Sigmoid colon (tissue), 7 donors: Measurements from ENCODE around the gene SEMA6B. TPM values are rescaled to one million over a fixed set of nuclear protein-coding genes. Genes with fewer than 3 reads are reported as not detected.
"Not testable (repeated sequence)": the region's sequence is repeated elsewhere in the genome, so short reads cannot be mapped to it uniquely, and the experiment has no call there.

ENCODE experiments used
- DNase-seq: peaks from one replicate; pipeline ENCODE4 v3.0.0-alpha.2; 2019
- H3K27ac ChIP-seq, 4 donors: fragments of 200-600 bp; sonication (generic); one replicate each; pipeline ENCODE4 v1.5.1; 2016 to 2019; ENCODE audit warnings: mild to moderate bottlenecking in 1 of 4
- H3K27me3 ChIP-seq, 3 donors: fragments of 200-600 bp; sonication (generic); one replicate each; pipeline ENCODE4 v1.5.1; 2019; ENCODE audit warnings: mild to moderate bottlenecking in 1 of 3
- H3K36me3 ChIP-seq, 4 donors: fragments of 200-600 bp; sonication (generic); one replicate each; pipeline ENCODE4 v1.5.1; 2016 to 2019
- H3K4me1 ChIP-seq, 4 donors: fragments of 200-600 bp; sonication (generic); one replicate each; pipeline ENCODE4 v1.5.1; 2017 to 2019
- H3K4me3 ChIP-seq, 4 donors: fragments of 200-600 bp; sonication (generic); one replicate each; pipeline ENCODE4 v1.5.1; 2017 to 2019; ENCODE audit warnings: mild to moderate bottlenecking in 2 of 4, moderate library complexity in 1 of 4
- H3K9me3 ChIP-seq, 4 donors: fragments of 200-600 bp in 3 of 4; sonication (generic) in 3 of 4; one replicate each; pipeline versions ENCODE4 v1.5.1 to v1.6.1; 2013 to 2019
- CTCF ChIP-seq, 4 experiments: fragments of 450-650 bp in 3 of 4; fragments of 200-600 bp in 1 of 4; IDR thresholded peaks; one replicate each; pipeline ENCODE4 v1.5.1; 2016 to 2019; ENCODE audit warnings: antibody characterized with exemption in 4 of 4, mild to moderate bottlenecking in 3 of 4, moderate library complexity in 2 of 4
- EP300 ChIP-seq, 4 donors: sonication (generic); formaldehyde crosslinking; IDR thresholded peaks; one replicate each; pipeline ENCODE4 v1.6.1; 2017; ENCODE audit warnings: antibody characterized with exemption in 4 of 4
- POLR2A ChIP-seq, 2 donors: fragments of 450-650 bp; IDR thresholded peaks; one replicate each; pipeline ENCODE4 v1.6.1; 2016; ENCODE audit warnings: antibody characterized with exemption in 2 of 2, mild to moderate bottlenecking in 2 of 2, moderate library complexity in 2 of 2
- POLR2AphosphoS5 ChIP-seq, 4 donors: sonication (generic); formaldehyde crosslinking; IDR thresholded peaks; one replicate each; pipeline ENCODE4 v1.6.1; 2017; ENCODE audit warnings: antibody characterized with exemption in 4 of 4
- WGBS, 2 donors: extraction: QIAGEN DNeasy Blood & Tissue Kit; methylation state at CpG; one replicate each; pipeline ENCODE4 v1.1.7; 2013; 5-methylcytosine and 5-hydroxymethylcytosine counted together
- intact Hi-C: fragments of 100-400 bp; cut with DNase I; formaldehyde crosslinking; loops from one replicate; pipeline ENCODE4 v1.15.1; 2023
- polyA plus RNA-seq, 3 donors: library from polyadenylated mRNA; stranded (reverse); fragments of 200-250 nt; gene quantifications; one replicate each; pipeline ENCODE4 v1.2.3, GENCODE V29; 2013
- total RNA-seq, 4 donors: library from RNA; depleted of rRNA; stranded (reverse); fragments of >200 nt; gene quantifications; one replicate each; pipeline ENCODE4 v1.1.0, GENCODE V29; 2016
- donor health status: healthy with polysubstance abuse.
- donor health status: Bipolar disorder and iron deficiency.
- donor health status: healthy.

The SEMA6B gene
- total and polyA plus RNA-seq, 7 donors, result 0.60 to 16.9 (median 1.8) TPM

GRCh38 chr19:4597278-4597974 lies 37.9 kb upstream of the SEMA6B start:
- 10 to 12% methylated on average over 27 of the region's 27 CpGs for WGBS, 2 donors
- Histone ChIP-seq H3K36me3 (no peaks in the 10 kb centered on the region), H3K4me3 (no peak overlapping the region), H3K27ac (no peak overlapping the region), H3K4me1 (peaks cover 0 to 7% (median 6%) of the 10 kb centered on the region in 4 donors), H3K9me3 (no peaks in the 10 kb centered on the region), H3K27me3 (peaks cover 24 to 79% (median 46%) of the 10 kb centered on the region in 3 donors)
- no peak for TF ChIP-seq POLR2A (IDR thresholded peaks at IDR 0.05)
- TF ChIP-seq EP300 (IDR thresholded peaks at IDR 0.05), result no peak
- TF ChIP-seq POLR2AphosphoS5 (IDR thresholded peaks at IDR 0.05), result no peak
- TF ChIP-seq CTCF (IDR thresholded peaks at IDR 0.05), result no peak
- DNase-seq, result no peak
- intact Hi-C loops, result no loop called here

GRCh38 chr19:4596033-4596904 lies 36.8 kb upstream of the SEMA6B start:
- DNase-seq, result no peak
- WGBS, 2 donors, result 39 to 44% methylated on average over 21 of the region's 21 CpGs
- H3K27ac ChIP-seq, result no peak overlapping the region
- no peaks in the 10 kb centered on the region for H3K9me3 ChIP-seq
- TF ChIP-seq POLR2A (IDR thresholded peaks at IDR 0.05) (no peak), POLR2AphosphoS5 (IDR thresholded peaks at IDR 0.05) (no peak), EP300 (IDR thresholded peaks at IDR 0.05) (no peak), CTCF (IDR thresholded peaks at IDR 0.05) (no peak)
- no peaks in the 10 kb centered on the region for H3K36me3 ChIP-seq
- H3K4me1 ChIP-seq, result peaks cover 0 to 7% (median 6%) of the 10 kb centered on the region in 4 donors
- intact Hi-C loops, result no loop called here
- H3K4me3 ChIP-seq, result no peak overlapping the region
- peaks cover 24 to 78% (median 44%) of the 10 kb centered on the region in 3 donors for H3K27me3 ChIP-seq

GRCh38 chr19:4595158-4595557 lies 35.7 kb upstream of the SEMA6B start:
- H3K9me3 ChIP-seq, H3K36me3 ChIP-seq, intact Hi-C loops, H3K27ac ChIP-seq, H3K4me3 ChIP-seq, H3K4me1 ChIP-seq, DNase-seq: not testable (repeated sequence)
- peaks cover 24 to 77% (median 40%) of the 10 kb centered on the region in 3 donors for H3K27me3 ChIP-seq
- WGBS, 2 donors, result 88 to 94% methylated on average over 9 of the region's 9 CpGs

- no peak overlapping the region for H3K27ac ChIP-seq
- H3K4me1 ChIP-seq, result peaks cover 0 to 7% (median 6%) of the 10 kb centered on the region in 4 donors
- peaks cover 19 to 75% (median 36%) of the 10 kb centered on the region in 3 donors for H3K27me3 ChIP-seq
- no peak for DNase-seq
- H3K4me3 ChIP-seq, result no peak overlapping the region
- no peak for TF ChIP-seq EP300 (IDR thresholded peaks at IDR 0.05)
- no peak for TF ChIP-seq POLR2AphosphoS5 (IDR thresholded peaks at IDR 0.05)
- TF ChIP-seq POLR2A (IDR thresholded peaks at IDR 0.05), result no peak
- no peak for TF ChIP-seq CTCF (IDR thresholded peaks at IDR 0.05)
- no peaks in the 10 kb centered on the region for H3K36me3 ChIP-seq
- H3K9me3 ChIP-seq, result no peaks in the 10 kb centered on the region
- WGBS, 2 donors, result 37 to 62% methylated on average over 9 of the region's 9 CpGs
- intact Hi-C loops, result no loop called here
Observed at GRCh38 chr19:4594201-4594600, 34.7 kb upstream of the SEMA6B start.

- intact Hi-C loops, result no loop called here
- H3K4me3 ChIP-seq, result no peak overlapping the region
- no peaks in the 10 kb centered on the region for H3K9me3 ChIP-seq
- WGBS, 2 donors, result 51 to 62% methylated on average over 6 of the region's 6 CpGs
- no peak for DNase-seq
- H3K27me3 ChIP-seq, result peaks cover 11 to 67% (median 29%) of the 10 kb centered on the region in 3 donors
- H3K36me3 ChIP-seq, result no peaks in the 10 kb centered on the region
- H3K4me1 ChIP-seq, result peaks cover 0 to 4% (median 3%) of the 10 kb centered on the region in 4 donors
- TF ChIP-seq CTCF (IDR thresholded peaks at IDR 0.05) (no peak), POLR2AphosphoS5 (IDR thresholded peaks at IDR 0.05) (no peak), POLR2A (IDR thresholded peaks at IDR 0.05) (no peak), EP300 (IDR thresholded peaks at IDR 0.05) (no peak)
- no peak overlapping the region for H3K27ac ChIP-seq
Observed at GRCh38 chr19:4593409-4593851, 33.9 kb upstream of the SEMA6B start.
